GM21526 (cell line): ENCODE results near the gene ALG14.
"Not testable (repeated sequence)": the region's sequence is repeated elsewhere in the genome, so short reads cannot be mapped to it uniquely, and the experiment has no call there.

Experiments
- ATAC-seq: cut with Tn5 transposase; IDR thresholded peaks from one replicate; pipeline ENCODE4 v1.9.1; 2021; ENCODE audit warnings: moderate library complexity; ENCODE audit not compliant: unreplicated experiment, low FRiP score

ALG14 gene

DNA sequence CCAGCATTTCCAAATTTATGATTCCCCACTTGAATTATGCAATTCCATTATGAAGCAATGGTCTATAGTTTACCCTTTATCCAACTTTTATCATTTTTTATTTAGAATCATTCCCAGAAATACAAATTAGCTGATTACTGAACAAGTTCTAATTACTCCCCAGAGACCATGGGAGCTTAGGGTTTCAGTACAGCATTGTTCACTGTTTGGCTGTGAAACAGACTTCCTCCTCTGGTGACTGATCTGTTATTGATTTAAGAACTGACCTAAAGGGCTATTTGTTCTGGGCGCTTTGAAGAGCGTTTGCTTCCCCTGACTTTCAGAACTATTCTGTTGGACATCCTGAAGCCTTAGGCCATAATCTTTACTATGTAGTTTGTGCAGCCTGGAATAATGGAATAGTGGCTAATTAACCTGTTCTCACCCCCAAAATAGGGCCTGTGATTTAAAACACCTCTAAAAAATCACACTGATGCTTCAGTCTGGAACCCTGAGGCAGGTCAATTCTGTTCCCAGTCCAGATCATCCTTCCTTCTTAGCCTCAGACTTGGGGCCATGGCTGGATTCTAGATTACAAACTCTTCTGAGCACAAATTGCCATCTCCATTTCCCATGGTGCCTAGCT lies 58.7 kb downstream of the ALG14 start:
- no peak for ATAC-seq

DNA sequence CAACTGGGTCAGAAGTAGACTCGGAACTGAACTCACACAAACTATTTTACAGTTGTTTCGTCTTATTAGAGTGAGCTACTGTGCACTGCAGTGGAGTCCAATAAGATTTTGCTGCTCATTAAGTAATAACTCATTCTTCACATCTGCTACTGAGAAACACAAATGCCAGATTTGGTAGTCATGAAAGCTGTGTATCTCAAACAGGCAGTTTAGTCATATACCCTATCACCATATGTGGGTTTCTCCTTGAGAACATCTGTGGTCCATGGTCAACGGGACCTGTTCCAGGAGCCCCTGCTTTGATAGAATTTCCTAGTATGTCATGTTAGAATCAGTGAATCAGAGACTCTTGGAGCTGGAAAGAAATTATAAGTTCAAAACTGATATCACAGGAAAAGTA lies 60.4 kb downstream of the ALG14 start:
- no peak for ATAC-seq

DNA sequence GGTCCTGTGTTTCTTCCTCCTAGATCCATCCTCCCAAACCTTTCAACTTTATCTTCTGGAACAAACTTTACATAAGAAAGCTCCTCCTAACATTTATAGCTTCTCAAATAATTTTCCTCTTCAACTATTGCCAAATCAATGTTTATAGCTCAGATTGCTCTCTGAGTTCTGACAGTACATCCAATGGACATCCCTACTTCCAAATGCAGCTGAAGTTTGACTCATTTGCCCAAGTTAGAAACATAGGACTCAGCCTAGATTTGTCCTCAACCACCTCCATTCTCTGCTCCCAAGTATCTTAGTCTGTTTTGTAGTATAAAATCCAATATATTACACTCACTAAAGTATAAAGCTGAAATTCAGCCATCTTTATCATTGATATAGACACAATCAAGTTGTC lies 62.6 kb downstream of the ALG14 start:
- no peak for ATAC-seq

DNA sequence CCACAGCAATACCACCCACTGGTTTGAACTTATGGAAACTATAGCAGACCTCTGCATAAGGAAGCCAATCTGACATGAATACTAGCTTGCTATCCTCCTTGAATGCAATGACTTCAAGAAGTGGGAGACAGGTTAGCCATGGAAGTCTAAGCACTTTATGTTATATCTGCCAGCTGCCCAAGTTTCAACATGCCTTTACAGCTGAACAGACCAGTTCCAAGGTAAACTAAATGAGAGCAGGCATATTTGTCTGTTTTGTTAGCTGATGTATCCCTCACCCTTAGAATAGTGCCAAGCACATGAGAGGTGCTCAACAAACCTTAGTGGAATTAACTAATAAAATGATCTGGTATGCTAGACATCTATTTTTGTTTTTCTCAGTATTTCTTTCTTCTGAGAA lies 65.1 kb downstream of the ALG14 start:
- no peak for ATAC-seq

DNA sequence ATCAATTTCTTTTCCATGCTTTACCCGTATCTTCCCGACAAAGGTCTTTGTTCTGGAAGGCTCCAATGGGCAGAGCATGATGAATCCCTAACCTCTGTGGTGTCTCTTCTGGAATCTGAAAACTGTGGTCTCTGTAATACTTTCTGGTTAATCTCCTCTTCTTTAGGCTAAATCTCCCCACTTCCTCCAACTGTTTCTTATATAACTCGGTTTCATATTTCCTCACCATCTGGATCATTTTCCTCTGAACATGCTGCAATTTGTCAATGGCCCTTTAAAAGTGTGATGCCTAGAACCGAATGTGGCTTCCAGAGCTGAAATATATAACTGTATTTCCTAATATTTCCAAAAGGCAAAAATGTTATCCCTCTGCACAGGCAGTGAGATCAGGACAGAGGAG lies 66.1 kb downstream of the ALG14 start:
- ATAC-seq: no peak

DNA sequence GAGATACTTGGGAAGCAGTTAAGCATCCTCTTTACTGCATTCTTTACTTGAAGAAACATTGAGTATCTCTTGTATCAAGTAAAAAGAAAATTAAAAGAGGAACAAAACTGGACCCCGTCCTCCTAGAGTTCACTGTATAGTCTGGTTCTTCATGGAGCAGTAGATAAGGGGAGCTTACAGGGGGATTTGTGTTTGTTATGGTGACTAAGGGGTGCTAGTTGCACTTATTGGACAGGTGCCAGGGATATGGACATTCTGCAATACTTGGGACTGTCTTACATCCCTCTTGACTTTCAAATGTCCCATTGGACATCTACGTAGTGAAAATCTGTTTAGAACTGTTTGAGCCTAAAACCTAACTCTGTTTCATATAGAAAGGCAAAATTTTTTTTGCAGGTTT lies 67.2 kb downstream of the ALG14 start:
- ATAC-seq: no peak

DNA sequence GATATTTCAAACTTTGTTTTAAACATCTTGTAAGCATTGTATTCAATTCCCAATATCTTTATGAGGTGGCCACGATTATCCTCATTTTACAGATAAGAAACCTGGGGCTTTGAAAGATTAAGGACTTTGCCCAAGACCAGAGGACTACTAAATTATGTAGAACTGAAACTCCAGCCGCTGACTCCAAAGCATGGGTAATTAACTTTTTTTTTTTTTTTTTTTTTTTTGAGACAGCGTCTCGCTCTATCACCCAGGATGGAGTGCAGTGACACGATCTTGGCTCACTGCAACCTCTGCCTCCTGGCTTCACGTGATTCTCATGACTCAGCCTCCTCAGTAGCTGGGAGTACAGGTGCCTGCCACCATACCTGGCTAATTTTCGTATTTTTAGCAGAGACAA lies 68.7 kb downstream of the ALG14 start:
- ATAC-seq: no peak

DNA sequence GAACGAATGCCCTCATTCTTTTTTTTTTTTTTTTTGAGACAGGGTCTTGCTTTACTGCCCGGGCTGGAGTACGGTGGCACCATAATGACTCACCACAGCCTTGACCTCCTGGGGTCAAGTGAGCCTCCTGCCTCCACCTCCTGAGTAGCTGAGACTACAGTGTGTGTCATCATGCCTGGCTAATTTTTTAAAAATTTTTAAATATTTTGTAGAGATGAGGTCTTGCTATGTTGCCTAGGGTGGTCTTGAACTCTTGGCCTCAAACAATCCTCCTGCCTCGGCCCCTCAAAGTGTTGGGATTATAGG lies 69.4 kb downstream of the ALG14 start:
- no peak for ATAC-seq

DNA sequence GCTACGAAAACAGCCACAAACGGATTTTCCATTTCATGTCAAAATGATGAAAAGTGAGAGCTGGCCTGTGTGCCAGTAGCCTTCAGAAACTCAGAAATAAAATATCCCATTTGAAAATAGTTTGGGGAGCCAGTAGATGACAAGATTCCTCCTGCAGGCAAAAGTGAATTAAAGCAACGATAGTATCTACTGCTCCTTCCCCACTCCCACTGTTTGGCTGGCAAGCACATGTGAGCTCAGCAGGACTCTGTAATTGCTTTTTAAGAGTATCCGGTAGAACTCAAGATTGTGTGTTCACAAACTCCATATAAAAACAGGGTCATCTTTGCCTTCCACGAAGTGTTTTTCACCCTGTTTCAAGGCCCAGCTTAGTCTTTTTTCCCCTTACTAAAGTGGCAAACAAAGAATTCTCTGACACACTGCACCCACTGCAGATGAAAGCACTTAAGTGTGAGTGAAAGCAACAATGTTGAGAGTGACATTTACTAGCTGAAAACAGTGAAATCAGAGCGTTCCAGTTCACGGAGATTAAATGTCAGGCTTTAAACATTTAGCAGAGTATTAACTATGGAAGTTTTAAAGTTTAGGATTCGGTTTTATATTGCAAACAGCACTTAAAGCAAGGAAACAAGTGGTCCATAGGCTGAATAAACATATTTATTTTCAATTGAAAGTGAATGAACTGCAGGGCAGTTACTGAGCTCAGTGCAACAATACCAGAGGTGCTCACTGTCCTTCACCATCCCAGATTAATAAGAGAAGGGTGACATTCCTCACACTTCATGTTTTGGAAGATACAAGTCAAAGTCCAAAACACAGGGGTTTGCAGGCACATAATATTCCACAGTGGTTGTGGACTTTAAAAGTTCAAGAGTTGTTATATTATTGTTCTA lies 70.0 kb downstream of the ALG14 start:
- no peak for ATAC-seq

DNA sequence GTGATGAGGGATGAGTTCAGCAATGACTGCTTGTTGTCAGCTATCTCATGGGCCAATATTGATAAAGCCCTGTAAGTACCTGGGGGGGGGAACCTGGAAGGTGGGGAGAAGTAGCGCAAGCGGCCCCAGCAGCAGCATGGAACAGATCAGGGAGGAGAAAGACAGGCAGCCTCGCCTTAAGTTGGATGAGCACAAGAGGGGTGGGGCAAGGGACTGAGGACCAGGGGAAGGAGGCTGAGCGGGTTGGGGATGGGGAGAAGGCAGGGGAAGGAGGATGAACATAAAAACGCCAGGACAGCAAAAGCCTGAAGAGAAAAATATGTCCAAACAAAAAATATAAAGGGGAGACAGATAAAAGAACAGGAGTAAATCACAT lies 70.6 kb downstream of the ALG14 start:
- ATAC-seq: no peak

DNA sequence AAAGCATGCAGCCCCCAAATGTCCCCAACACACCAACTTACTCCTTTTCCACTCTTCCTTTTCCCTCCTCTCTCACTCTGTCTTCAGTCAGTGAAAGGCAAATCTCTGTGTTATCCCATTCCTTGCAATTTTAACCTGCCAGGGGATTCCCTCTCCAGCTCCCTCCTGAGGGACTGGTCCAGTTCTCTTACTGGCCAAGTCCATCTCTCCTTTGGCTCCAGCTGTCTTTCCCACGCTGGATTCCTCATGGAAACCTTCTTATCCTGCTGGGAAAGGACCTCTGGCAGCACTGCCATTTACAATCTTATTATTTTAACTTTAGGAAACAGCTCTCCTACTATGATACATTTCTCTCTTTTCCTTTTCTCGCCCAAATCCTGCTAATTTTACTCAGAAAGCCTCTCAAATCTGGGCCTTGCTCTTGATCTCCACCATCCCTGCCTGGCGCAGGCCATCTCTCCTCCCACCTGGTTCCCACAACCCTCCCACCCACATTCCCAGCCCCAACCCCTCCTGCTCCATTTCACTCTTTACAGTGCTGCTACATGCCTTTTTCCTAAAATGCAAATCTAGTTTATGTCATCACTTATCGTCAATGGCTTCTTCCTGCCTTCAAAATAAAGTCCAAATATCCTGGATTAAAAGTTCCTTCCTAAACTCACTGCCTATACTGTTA lies 73.2 kb downstream of the ALG14 start:
- no peak for ATAC-seq

DNA sequence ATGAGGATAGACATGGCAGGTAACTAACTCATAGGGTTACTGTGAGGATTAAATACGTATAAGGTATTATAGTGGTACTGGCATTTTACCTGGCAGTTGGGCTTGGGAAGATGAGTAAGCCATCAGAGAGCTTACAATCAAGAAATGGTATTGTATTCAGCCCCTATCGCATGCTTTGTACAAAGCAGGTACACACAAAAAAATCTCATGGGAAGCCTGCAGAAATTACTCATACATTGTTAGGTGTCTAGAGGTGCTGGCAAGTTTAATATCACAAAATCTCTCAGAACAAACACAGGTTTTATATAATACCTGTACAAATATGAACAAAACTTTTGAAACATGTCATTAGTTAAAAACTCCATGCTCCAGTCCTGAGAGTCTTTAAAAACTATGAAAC lies 74.0 kb downstream of the ALG14 start:
- no peak for ATAC-seq

DNA sequence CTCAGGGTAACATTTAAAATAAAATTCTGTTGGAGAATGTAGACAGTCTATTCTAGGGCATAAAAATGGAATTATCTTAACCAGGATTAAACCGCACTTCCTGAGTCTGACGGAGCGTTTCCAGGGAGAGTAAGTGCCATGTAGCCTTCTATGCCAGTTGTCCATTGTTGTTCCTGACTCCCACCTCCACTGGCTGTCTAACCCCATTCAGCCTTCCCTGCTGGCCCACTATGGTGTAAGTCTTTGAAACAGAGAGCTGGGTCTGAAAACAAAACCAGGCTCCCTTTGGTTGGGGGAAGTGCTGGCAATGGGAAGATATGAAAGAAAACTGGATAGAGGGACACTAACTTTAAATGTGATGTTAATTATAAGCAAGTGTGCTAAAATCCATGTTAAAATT lies 74.6 kb downstream of the ALG14 start:
- no peak for ATAC-seq

DNA sequence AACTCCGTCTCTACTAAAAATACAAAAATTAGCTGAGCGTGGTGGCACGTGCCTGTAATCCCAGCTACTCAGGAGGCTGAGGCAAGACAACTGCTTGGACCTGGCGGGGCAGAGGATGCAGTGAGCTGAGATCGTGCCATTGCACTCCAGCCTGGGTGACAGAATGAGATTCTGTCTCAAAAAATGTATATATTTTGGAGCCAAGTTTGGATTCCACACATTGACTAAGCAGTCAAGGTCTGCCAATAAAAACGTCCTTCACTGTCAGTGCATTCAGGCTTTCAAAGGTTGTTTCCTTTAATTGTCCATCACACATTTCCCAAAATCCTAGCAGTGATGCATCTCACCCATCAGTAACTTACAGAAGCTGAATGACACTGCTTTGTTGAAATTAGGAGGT lies 77.2 kb downstream of the ALG14 start:
- ATAC-seq: not testable (repeated sequence)

DNA sequence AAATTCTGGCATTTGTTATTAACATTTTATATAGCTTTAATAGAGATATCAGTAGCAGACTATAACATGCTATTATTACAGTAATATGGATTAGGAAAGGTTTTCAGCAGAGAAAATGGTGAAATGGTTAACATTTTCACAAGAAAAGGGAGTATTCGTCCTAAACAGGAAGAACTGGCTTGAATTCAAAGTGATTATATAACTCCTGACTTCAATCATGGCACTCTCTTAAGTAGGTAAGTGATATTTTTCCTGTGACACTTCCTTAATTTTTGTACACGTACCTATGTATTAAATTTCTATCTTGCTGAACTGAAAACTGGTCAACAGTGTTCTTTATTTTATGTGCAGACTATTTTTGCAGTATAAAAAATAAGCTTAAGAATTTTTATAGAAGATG lies 77.9 kb downstream of the ALG14 start:
- ATAC-seq: no peak

DNA sequence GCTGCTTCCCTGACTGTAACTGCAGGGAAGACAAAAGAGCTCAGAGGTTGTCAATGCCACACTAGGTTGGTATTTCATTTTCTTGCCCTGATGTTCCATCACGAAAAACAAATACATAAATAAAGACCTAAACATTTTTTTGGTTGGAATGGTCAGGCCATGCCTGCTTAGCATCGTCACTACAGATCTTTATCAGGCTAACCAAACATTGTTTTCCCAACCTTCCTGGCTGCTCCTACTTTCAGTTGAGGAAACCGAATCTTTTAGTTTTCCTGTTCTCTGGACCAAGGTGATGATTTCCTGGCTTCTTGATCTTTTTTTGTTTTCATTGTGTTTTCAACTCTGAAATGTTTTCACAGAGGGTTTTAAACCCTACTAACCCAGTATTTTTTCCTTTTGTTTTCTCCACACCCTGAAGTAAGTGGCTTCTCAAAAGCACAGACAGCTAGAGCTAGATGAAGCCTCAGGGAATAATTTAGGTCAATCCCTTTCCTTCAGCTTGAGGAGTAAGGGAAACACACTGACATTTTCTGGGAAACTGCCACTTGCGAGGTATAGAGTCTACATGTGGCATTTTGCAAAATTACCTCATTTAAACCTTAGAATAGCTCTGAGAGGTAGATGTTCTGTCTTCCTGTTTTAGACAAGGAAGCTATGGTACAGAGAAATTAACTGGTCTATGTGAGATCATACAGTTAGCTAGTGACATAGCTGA lies 78.7 kb downstream of the ALG14 start:
- no peak for ATAC-seq

DNA sequence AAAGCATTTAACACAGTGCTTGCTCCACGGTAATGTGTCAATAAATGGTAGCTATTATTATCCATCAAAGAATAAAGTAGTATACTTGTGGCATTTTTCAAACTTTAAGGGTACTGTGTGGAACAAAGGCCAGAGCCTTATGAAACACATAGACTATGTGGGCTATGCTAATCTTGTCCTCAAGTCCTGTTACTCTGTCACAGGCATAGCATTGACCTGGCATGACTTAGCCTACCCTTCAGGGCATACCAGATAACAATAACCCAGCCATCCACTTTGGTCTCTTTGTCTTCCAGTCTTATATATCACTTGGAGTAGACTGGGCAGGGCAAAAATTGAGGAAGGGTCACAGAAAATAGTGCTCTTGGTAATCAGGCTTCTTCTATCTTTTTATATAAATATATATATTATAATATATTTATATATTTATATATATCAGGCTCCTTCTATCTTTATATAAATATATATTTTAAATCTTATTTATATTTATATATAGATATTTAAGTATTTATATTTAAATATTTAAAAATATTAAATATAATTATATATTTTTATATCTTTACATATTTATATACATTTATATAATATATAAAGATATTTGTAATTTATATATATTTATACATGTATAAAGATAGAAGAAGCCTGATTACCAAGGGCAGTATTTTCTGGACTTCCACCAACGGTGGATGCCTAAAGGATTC lies 79.7 kb downstream of the ALG14 start:
- no peak for ATAC-seq

DNA sequence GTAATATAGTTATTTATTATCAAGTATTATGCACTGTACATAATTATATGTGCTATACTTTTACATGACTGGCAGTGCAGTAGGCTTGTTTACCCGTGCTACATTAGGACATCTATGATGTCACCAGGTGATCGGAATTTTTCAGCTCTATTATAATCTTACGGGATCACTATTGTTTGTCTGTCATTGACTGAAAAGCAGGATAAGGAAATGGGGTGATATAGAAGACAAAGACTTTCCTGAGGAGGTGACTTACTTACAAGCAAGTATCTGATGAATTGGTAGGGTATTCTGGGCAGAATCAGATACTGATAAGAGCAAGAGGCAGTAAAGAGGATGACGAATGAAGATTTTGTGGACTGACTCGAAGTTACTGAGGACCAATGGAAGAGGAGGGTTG lies 80.6 kb downstream of the ALG14 start:
- ATAC-seq: no peak

DNA sequence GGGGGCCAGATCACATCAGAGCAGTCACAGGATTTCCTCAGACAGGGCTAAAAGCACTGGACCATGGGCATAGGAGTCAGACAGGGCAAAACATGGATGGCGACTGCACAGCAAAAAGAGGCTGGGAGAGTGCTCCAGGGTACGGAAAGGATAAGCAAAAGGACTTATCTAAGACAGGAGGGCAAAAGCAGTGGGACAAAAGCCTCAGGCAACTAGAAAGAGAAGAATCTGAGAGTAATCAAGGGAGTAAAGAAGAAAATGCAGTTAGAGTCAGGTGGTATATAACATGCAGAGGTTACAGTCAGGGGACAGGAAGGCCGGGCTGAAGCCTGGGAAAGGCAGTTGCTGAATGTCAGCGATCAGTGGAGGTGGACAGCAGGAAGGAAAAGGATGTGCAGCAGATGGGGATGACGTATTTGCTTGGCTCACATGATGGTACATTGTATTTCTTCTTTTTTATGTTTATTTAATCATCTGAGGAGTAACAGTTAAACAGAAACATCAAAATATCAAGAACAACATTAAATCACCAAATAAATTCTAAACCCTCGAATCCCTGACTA lies 82.8 kb downstream of the ALG14 start:
- ATAC-seq: no peak

DNA sequence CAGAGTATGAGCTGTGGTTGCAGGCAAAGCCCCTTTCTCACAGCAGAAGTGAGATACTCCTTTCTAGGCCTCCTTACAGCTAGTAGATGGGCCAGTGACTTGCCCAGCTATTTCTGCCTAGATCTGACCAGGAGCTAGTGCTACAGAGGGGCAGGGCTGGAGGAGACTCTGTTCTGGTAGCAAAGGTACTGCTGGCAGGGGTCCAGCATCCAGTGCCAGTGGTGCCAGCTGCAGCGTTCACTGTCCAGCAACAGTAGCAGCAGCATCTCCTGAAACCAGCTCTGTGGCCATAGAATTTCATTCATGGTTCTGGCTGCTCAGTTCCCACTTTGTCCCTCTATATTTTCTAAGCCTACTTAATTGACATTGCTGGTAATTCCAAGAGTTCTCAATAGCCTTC lies 83.4 kb downstream of the ALG14 start:
- no peak for ATAC-seq
